Keratinocyte (primary cell): Measurements from ENCODE around the gene PLAC9. TPM values are rescaled to one million over a fixed set of nuclear protein-coding genes. Genes with fewer than 3 reads are reported as not detected.

ENCODE experiments used
- DNase-seq: peaks from one replicate; pipeline ENCODE4 v3.0.0-alpha.2; 2011; ENCODE audit warnings: low read depth, missing footprints, low spot score
- FAIRE-seq: peaks from 2 replicates; lab custom pipeline; 2011; peaks lifted over from hg19 to GRCh38; lab: Jason Lieb, UNC
- H2AFZ ChIP-seq: 2 replicates; pipeline ENCODE4 v1.6.0; 2012; ENCODE audit warnings: low read length, control low read depth, inconsistent platforms; ENCODE audit not compliant: control insufficient read depth
- H3K27ac ChIP-seq: 2 replicates; pipeline ENCODE4 v1.5.1; 2011; ENCODE audit warnings: low read length; ENCODE audit not compliant: control insufficient read depth, insufficient read depth
- H3K27me3 ChIP-seq: 3 replicates; pipeline ENCODE4 v1.6.0; 2011; ENCODE audit warnings: low read length; ENCODE audit not compliant: control insufficient read depth, insufficient read depth; ENCODE audit errors: extremely low read depth
- H3K36me3 ChIP-seq, 2 experiments: 2 replicates in 1 of 2; 3 replicates in 1 of 2; pipeline ENCODE4 v1.5.1; 2011; ENCODE audit warnings: low read length in 2 of 2, mild to moderate bottlenecking in 1 of 2; ENCODE audit not compliant: control insufficient read depth in 2 of 2, insufficient read depth in 2 of 2; ENCODE audit errors: extremely low read depth in 1 of 2
- H3K4me1 ChIP-seq: 3 replicates; pipeline ENCODE4 v1.5.1; 2011; ENCODE audit warnings: low read length; ENCODE audit not compliant: control insufficient read depth, insufficient read depth; ENCODE audit errors: extremely low read depth
- H3K4me2 ChIP-seq: 3 replicates; pipeline ENCODE4 v1.6.0; 2011; ENCODE audit warnings: low read depth, low read length; ENCODE audit not compliant: control insufficient read depth, insufficient read depth; ENCODE audit errors: extremely low read depth
- H3K4me3 ChIP-seq, 3 experiments: fragments of 200-600 bp in 1 of 3; sonication (generic) in 1 of 3; 2 replicates in 2 of 3; 3 replicates in 1 of 3; pipeline ENCODE4 v1.5.1; 2011 to 2016; ENCODE audit warnings: low read length in 3 of 3, mild to moderate bottlenecking in 3 of 3, control low read depth in 2 of 3, inconsistent platforms in 1 of 3, low read depth in 1 of 3, mixed read lengths in 1 of 3, mixed run types in 1 of 3, moderate library complexity in 1 of 3; ENCODE audit not compliant: control insufficient read depth in 2 of 3, insufficient read depth in 2 of 3; ENCODE audit errors: extremely low read depth in 1 of 3
- H3K79me2 ChIP-seq: 2 replicates; pipeline ENCODE4 v1.6.0; 2012; ENCODE audit warnings: low read length; ENCODE audit not compliant: control insufficient read depth, insufficient read depth
- H3K9ac ChIP-seq: 3 replicates; pipeline ENCODE4 v1.6.0; 2011; ENCODE audit warnings: low read length; ENCODE audit not compliant: control insufficient read depth, insufficient read depth; ENCODE audit errors: extremely low read depth
- H3K9me1 ChIP-seq: 3 replicates; pipeline ENCODE4 v1.6.0; 2011; ENCODE audit warnings: low read length; ENCODE audit not compliant: control insufficient read depth, insufficient read depth; ENCODE audit errors: extremely low read depth
- H3K9me3 ChIP-seq: 2 replicates; pipeline ENCODE4 v1.5.1; 2012; ENCODE audit warnings: low read depth, low read length; ENCODE audit not compliant: control insufficient read depth
- H4K20me1 ChIP-seq: 3 replicates; pipeline ENCODE4 v1.6.0; 2011; ENCODE audit warnings: low read length; ENCODE audit not compliant: control insufficient read depth, insufficient read depth; ENCODE audit errors: extremely low read depth
- CTCF ChIP-seq, 3 experiments: IDR thresholded peaks in 1 of 3; conservative IDR thresholded peaks in 1 of 3; optimal IDR thresholded peaks in 1 of 3; 2 replicates in 2 of 3; 3 replicates in 1 of 3; pipeline versions ENCODE3 to v1.5.1; 2011; ENCODE audit warnings: low read length in 3 of 3, mild to moderate bottlenecking in 3 of 3, moderate library complexity in 2 of 3, control low read depth in 1 of 3, inconsistent platforms in 1 of 3; ENCODE audit not compliant: insufficient read depth in 2 of 3; ENCODE audit errors: extremely low read depth in 1 of 3
- EZH2 ChIP-seq: IDR thresholded peaks from one replicate; pipeline ENCODE4 v1.6.1; 2012; ENCODE audit warnings: inconsistent platforms, mild to moderate bottlenecking, low read length, moderate library complexity
- dilution Hi-C: fragments of 300-500 bp; cut with MboI; formaldehyde crosslinking; loops from one replicate; pipeline ENCODE4 v1.7.0; 2020; ENCODE audit warnings: low sequenced_read_pairs; ENCODE audit not compliant: extremely low pct_ligation_motif_present
- polyA plus RNA-seq, 5 experiments: library from polyadenylated mRNA; depleted of rRNA in 3 of 5; stranded (reverse) in 3 of 5; stranded (forward) in 1 of 5; unstranded in 1 of 5; fragments of >200 nt; gene quantifications; 1 replicate in 1 of 5; 2 replicates in 3 of 5; 3 replicates in 1 of 5; pipeline versions ENCODE4 v1.2.1 to v1.2.3, GENCODE V29; 2011 to 2012; ENCODE audit warnings: missing spikeins in 2 of 5, low read depth in 1 of 5, low replicate concordance in 1 of 5

Gene PLAC9
- polyA plus RNA-seq, 1 donor (not counting 4 experiments of a cell fraction or from before 2014, with no cell fraction given) = 0.39 TPM

- Histone ChIP-seq H3K27ac (no peak overlapping the region), H3K4me3 (no peak overlapping the region), H3K27me3 (no peaks in the 10 kb centered on the region), H3K9me3 (no peaks in the 10 kb centered on the region), H3K9ac (no peak overlapping the region), H3K9me1 (peaks cover 2% of the 10 kb centered on the region), H4K20me1 (peaks cover 13% of the 10 kb centered on the region), H3K79me2 (peaks cover 89% of the 10 kb centered on the region), H3K4me1 (no peaks in the 10 kb centered on the region), H2AFZ (no peak overlapping the region), H3K4me2 (no peak overlapping the region), H3K36me3 (peaks cover 6% of the 10 kb centered on the region in 2 experiments)
- dilution Hi-C loops = no loop called here
- DNase-seq (no peak), FAIRE-seq (no peak)
- TF ChIP-seq EZH2 = no peak
- TF ChIP-seq CTCF (optimal IDR thresholded peaks at IDR 0.05 in 1 of 3, IDR thresholded peaks at IDR 0.05 in 1 of 3, conservative IDR thresholded peaks at IDR 0.05 in 1 of 3; ENCODE audit: extremely low read depth in 1 of 3, insufficient read depth in 2 of 3, low read length in 3 of 3) = no peak
These were observed 53.2 kb downstream of the PLAC9 start for GRCh38 chr10:80185578-80186299.

GRCh38 chr10:80186364-80187012, 54.0 kb downstream of the PLAC9 start:
- Histone ChIP-seq H3K27me3 (no peaks in the 10 kb centered on the region), H3K9ac (no peak overlapping the region), H3K9me1 (peaks cover 2% of the 10 kb centered on the region), H3K79me2 (peaks cover 94% of the 10 kb centered on the region), H3K9me3 (no peaks in the 10 kb centered on the region), H3K27ac (no peak overlapping the region), H4K20me1 (peaks cover 13% of the 10 kb centered on the region), H3K4me2 (no peak overlapping the region), H2AFZ (no peak overlapping the region), H3K4me3 (no peak overlapping the region), H3K36me3 (peaks cover 6% of the 10 kb centered on the region in 2 experiments), H3K4me1 (peaks cover 1% of the 10 kb centered on the region)
- no peak for DNase-seq
- dilution Hi-C loops = no loop called here
- FAIRE-seq = no peak
- TF ChIP-seq EZH2 (no peak), CTCF (optimal IDR thresholded peaks at IDR 0.05 in 1 of 3, IDR thresholded peaks at IDR 0.05 in 1 of 3, conservative IDR thresholded peaks at IDR 0.05 in 1 of 3; ENCODE audit: extremely low read depth in 1 of 3, insufficient read depth in 2 of 3, low read length in 3 of 3) (no peak)
